ENCODE data around the gene KRTAP4-7.

GRCh38 chr17:41121742-41122141 lies 37.8 kb downstream of the KRTAP4-7 start:
- TF ChIP-seq, protein P1, sequence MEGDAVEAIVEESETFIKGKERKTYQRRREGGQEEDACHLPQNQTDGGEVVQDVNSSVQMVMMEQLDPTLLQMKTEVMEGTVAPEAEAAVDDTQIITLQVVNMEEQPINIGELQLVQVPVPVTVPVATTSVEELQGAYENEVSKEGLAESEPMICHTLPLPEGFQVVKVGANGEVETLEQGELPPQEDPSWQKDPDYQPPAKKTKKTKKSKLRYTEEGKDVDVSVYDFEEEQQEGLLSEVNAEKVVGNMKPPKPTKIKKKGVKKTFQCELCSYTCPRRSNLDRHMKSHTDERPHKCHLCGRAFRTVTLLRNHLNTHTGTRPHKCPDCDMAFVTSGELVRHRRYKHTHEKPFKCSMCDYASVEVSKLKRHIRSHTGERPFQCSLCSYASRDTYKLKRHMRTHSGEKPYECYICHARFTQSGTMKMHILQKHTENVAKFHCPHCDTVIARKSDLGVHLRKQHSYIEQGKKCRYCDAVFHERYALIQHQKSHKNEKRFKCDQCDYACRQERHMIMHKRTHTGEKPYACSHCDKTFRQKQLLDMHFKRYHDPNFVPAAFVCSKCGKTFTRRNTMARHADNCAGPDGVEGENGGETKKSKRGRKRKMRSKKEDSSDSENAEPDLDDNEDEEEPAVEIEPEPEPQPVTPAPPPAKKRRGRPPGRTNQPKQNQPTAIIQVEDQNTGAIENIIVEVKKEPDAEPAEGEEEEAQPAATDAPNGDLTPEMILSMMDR (IDR thresholded peaks at IDR 0.05), result no peak
- TF ChIP-seq POLR2A (IDR thresholded peaks at IDR 0.05) (no peak), EP300 (IDR thresholded peaks at IDR 0.05) (no peak), POLR2AphosphoS5 (IDR thresholded peaks at IDR 0.05) (no peak)

Measured in stomach (tissue), 4 donors.